ENCODE data around the gene ECT2L.

The ECT2L gene

GRCh38 chr6:138805016-138805765, 9.3 kb downstream of the ECT2L start:
- peak; percentile 14 for DNase-seq (ENCODE audit: low spot score)

DNA sequence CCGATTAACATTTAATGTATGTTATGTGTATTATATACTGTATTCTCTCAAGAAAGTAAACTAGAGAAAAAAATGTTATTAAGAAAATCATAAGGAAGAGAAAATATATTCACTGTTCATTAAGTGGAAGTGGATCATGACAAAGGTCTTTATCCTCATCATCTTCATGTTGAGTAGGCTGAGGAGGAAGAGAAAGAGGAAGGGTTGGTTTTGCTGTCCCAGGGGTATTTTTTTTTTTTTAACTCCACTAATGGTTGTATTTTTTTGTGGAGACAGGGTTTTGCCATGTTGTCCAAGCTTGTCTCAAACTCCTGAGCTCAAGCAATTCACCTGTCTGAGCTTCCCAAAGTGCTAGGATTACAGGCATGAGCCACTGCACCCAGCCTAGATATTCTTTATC, 11.0 kb downstream of the ECT2L start:
- no peak for DNase-seq (ENCODE audit: low spot score)

GRCh38 chr6:138809677-138810076, 13.8 kb downstream of the ECT2L start:
- DNase-seq (ENCODE audit: low spot score) = no peak

GRCh38 chr6:138811866-138812265, 16.0 kb downstream of the ECT2L start:
- DNase-seq (ENCODE audit: low spot score) = no peak

GRCh38 chr6:138814179-138814834, 18.4 kb downstream of the ECT2L start:
- DNase-seq (ENCODE audit: low spot score) = no peak

GRCh38 chr6:138815221-138815620, 19.3 kb downstream of the ECT2L start:
- no peak for DNase-seq (ENCODE audit: low spot score)

GRCh38 chr6:138815797-138816528, 20.1 kb downstream of the ECT2L start:
- DNase-seq (ENCODE audit: low spot score) = peak; percentile 88

DNA sequence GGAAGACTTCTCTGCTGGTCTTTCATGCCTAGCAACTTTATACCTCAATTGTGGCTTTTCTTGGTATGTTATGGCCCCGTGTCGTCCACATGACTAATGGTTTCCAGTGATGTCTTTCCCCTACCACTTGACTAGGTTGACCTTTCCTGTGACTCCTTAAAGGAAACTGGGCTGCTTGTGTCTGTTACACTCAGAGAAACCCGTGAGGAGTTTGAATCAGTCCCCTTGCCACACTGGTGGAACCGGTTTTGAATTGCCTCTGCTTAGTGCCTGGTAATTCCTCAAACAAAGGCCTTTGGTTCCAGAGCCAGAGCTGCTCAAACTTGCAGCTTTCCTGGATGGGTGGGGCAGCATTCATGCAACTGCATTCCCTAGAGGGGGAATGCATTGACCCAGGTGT, 21.9 kb downstream of the ECT2L start:
- peak; percentile 55 for DNase-seq (ENCODE audit: low spot score)

DNA sequence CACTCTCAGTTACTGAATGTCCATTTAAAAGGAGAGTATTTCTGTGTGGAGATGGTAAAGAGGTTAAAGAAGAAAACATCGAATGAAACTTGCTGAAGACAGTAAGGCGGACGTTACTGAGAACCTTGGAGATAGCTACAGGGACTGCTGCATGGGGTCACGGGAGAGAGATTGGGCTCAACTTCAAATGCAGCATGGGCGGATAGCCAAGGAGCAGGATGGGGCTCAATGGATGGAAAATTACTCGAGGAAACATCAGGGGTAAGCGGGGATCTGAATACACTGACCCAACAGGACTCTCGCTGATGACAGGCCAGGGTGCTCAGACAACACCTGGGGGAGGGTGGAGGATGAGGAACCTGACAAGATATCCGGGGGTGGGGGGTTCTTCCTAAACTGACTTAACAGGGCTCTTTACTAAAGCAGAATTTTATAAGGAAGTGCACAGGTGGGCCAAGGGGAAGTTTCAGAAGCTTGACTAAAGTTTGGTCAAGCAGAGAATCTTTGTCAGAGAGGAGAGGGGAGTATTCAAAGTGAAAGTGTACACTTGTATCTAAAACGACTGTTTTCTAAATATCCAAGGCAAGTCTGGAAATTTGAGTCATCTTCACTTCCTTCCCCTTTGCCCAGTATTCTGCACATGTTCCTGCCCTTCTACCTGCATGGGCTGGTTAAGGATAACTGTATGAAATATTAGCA, 22.8 kb downstream of the ECT2L start:
- no peak for DNase-seq (ENCODE audit: low spot score)

GRCh38 chr6:138821519-138821918, 25.6 kb downstream of the ECT2L start:
- DNase-seq (ENCODE audit: low spot score) = no peak

- DNase-seq (ENCODE audit: low spot score) = peak; percentile 87
These were observed 28.7 kb downstream of the ECT2L start for GRCh38 chr6:138824482-138825144.

- DNase-seq (ENCODE audit: low spot score) = no peak
These were observed 34.4 kb downstream of the ECT2L start for GRCh38 chr6:138830248-138830647.

- DNase-seq (ENCODE audit: low spot score) = no peak
These were observed 36.3 kb downstream of the ECT2L start for GRCh38 chr6:138832182-138832581.

GRCh38 chr6:138833816-138834539, 38.1 kb downstream of the ECT2L start:
- no peak for DNase-seq (ENCODE audit: low spot score)

DNA sequence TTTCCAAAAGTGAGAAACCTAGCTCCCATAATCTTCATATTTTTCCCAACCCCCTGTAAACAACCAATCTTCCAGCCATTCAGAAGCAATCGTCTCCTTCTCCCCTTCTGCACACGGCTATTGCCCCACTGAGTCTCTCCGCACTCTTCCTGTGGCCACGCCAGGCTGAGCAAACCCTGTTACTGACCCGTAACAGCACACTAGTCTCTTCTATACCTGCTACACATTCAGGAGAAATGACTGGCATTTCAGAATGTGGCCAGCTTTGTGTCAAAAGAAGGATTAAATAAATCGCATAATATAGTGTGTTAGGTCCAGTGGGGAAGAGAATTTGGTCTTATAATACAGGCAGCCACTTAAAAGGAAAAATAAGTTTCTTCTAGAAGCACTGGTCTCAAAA, 41.4 kb downstream of the ECT2L start:
- DNase-seq (ENCODE audit: low spot score) = no peak

GRCh38 chr6:138844192-138844591, 48.3 kb downstream of the ECT2L start:
- DNase-seq (ENCODE audit: low spot score) = no peak

DNA sequence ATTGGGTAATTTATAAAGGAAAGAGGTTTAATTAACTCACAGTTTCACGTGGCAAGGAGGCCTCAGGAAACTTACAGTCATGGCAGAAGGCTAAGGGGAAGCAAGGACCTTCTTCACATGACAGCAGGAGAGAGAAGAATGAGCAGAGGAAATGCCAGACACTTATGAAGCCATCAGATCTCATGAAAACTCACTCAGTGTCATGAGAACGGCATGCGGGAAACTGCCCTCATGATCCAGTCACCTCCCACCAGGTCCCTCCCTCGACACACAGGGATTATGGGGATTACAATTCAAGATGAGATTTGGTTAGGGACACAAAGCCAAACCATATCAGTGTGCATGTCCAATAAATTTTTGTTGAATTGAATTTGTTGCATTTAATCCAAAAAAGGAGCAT, 52.0 kb downstream of the ECT2L start:
- peak; percentile 14 for DNase-seq (ENCODE audit: low spot score)

DNA sequence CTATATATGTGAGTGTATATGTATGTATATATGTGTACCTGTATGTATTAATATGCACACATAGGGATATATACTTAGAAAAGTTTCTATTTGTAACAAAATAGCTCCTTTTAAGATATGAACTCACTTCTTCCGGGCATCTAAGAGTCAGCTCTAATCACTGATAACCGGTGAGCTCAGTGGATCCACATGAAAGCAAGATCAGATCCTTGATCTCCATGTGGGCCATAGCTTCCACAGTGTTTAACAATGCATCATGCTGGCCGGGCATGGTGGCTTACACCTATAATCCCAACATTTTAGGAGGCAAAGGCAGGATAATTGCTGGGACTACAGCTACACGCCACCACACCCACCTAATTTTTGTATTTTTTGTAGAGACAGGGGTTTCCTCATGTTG, 52.6 kb downstream of the ECT2L start:
- DNase-seq (ENCODE audit: low spot score) = no peak

GRCh38 chr6:138849791-138850190, 53.9 kb downstream of the ECT2L start:
- no peak for DNase-seq (ENCODE audit: low spot score)

DNA sequence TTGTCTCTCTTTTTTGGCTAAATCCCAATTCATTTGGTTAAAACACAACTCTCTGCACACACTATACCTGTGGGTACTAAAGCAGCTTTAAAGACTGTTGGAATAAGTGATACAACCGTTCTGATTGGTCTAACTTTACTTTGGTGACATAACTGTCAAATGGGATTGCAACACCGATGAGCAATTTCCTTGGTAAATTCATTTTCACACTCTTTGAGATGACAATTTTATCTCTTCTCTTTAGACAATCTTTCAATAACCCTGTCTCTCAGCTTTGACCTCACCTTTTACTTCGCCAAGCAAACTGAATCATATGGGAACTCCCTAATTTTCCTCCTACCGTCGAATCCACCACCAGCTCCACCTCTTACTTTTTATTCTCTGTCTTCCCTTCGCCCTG, 60.8 kb downstream of the ECT2L start:
- no peak for DNase-seq (ENCODE audit: low spot score)

DNA sequence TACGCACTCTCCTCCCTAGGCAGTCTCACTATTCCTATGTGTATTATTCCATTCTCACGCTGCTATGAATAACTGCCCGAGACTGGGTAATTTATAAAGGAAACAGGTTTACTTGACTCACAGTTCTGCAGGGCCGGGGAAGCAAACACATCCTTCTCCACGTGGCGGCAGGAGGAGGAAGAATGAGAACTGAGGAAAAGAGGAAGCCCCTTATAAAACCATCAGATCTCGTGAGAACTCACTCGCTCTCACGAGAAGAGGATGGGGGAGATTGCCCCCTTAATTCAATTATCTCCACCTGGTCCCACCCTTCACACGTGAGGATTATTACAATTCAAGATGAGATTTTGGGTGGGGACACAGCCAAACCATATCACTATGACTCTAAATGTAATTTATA, 61.9 kb downstream of the ECT2L start:
- DNase-seq (ENCODE audit: low spot score) = no peak

Measured in RKO (cell line).